A549 (cell line): ENCODE data around the gene SPATA25. TPM values are rescaled to one million over a fixed set of nuclear protein-coding genes. Genes with fewer than 3 reads are reported as not detected.
A peak's percentile ranks its signal among the peaks of the same experiment; 100 is the strongest.

Source experiments
- ATAC-seq, 2 experiments: fragments of 200-7000 bp in 1 of 2; fragments of >200 bp in 1 of 2; cut with Nextera tagmentation in 1 of 2; cut with Tn5 transposase in 1 of 2; 3 replicates each; pipeline versions ENCODE4 v1.8.0 to v1.9.1; 2018 to 2020; ENCODE audit warnings: mild to moderate bottlenecking in 1 of 2, moderate library complexity in 1 of 2
- CTCF ChIA-PET: fragments of 300-600 bp; sonication (Branson Sonifier 250); formaldehyde crosslinking; extraction: SDS; loops from one replicate; lab custom pipeline; 2021; ENCODE audit warnings: antibody characterized with exemption, inconsistent platforms; lab: Yijun Ruan, JAX
- POLR2A ChIA-PET: fragments of 350-600 bp; formaldehyde crosslinking; extraction: SDS; loops from one replicate; lab custom pipeline; 2021; ENCODE audit warnings: antibody characterized with exemption, inconsistent platforms; lab: Yijun Ruan, JAX
- DNase-seq, 2 experiments: peaks; one replicate each; pipeline versions ENCODE4 v3.0.0 to v3.0.0-alpha.2; 2011 to 2016; ENCODE audit warnings: low read depth in 1 of 2, low spot score in 1 of 2
- FAIRE-seq: peaks from 2 replicates; lab custom pipeline; 2011; peaks lifted over from hg19 to GRCh38; lab: Jason Lieb, UNC
- H3K27ac ChIP-seq, 2 experiments: fragments of >200 bp; sonication (Bioruptor Twin); formaldehyde crosslinking; 3 replicates each; pipeline ENCODE4 v1.5.1; 2016 to 2017
- H3K4me1 ChIP-seq: fragments of >200 bp; sonication (Bioruptor Twin); formaldehyde crosslinking; 3 replicates; pipeline ENCODE4 v1.6.1; 2016
- H3K4me2 ChIP-seq: fragments of >200 bp; sonication (Bioruptor Twin); formaldehyde crosslinking; 3 replicates; pipeline ENCODE4 v1.6.1; 2016
- H3K4me3 ChIP-seq: fragments of >200 bp; sonication (Bioruptor Twin); formaldehyde crosslinking; 3 replicates; pipeline ENCODE4 v1.5.1; 2016
- H3K9me3 ChIP-seq: fragments of >200 bp; sonication (Bioruptor Twin); formaldehyde crosslinking; 3 replicates; pipeline ENCODE4 v1.6.1; 2016
- CBX2 ChIP-seq: fragments of 200-600 bp; sonication (generic); IDR thresholded peaks from 2 replicates; pipeline ENCODE4 v1.6.1; 2016; ENCODE audit warnings: low read depth, mild to moderate bottlenecking, borderline replicate concordance
- CBX8 ChIP-seq: fragments of 200-600 bp; sonication (generic); IDR thresholded peaks from 2 replicates; pipeline ENCODE4 v1.6.1; 2016
- EP300 ChIP-seq, 2 experiments: fragments of >200 bp; sonication (Bioruptor Twin); formaldehyde crosslinking; IDR thresholded peaks; 2 replicates in 1 of 2; 3 replicates in 1 of 2; pipeline ENCODE4 v1.6.1; 2016 to 2017
- ESRRA ChIP-seq: fragments of 150-350 bp; IDR thresholded peaks from 2 replicates; pipeline ENCODE4 v1.6.1; 2014; ENCODE audit warnings: mild to moderate bottlenecking, low read length, borderline replicate concordance
- FOXS1 ChIP-seq: fragments of 250-450 bp; sonication (Bioruptor Pico); IDR thresholded peaks from 2 replicates; pipeline ENCODE4 v1.5.0; 2020; ENCODE audit warnings: mild to moderate bottlenecking, moderate library complexity
- GATA3 ChIP-seq: IDR thresholded peaks from 2 replicates; pipeline ENCODE4 v1.6.1; 2012; ENCODE audit warnings: borderline replicate concordance
- HES2 ChIP-seq: fragments of >200 bp; sonication (Bioruptor Twin); formaldehyde crosslinking; IDR thresholded peaks from 2 replicates; pipeline ENCODE4 v1.6.1; 2016
- HEYL ChIP-seq: fragments of 250-450 bp; sonication (Bioruptor Pico); IDR thresholded peaks from 2 replicates; pipeline ENCODE4 v1.8.0; 2021; ENCODE audit warnings: mild to moderate bottlenecking, moderate library complexity
- HOXA7 ChIP-seq: fragments of 250-450 bp; sonication (Bioruptor Pico); IDR thresholded peaks from 2 replicates; pipeline ENCODE4 v1.5.0; 2020; ENCODE audit warnings: mild to moderate bottlenecking, moderate library complexity
- HOXB13 ChIP-seq: fragments of 250-450 bp; sonication (Bioruptor Pico); IDR thresholded peaks from 2 replicates; pipeline ENCODE4 v1.5.0; 2020; ENCODE audit warnings: low read depth, mild to moderate bottlenecking, moderate library complexity
- MAFK ChIP-seq: fragments of 450-650 bp; IDR thresholded peaks from 2 replicates; pipeline ENCODE4 v1.6.1; 2014; ENCODE audit not compliant: partially characterized antibody
- MAZ ChIP-seq: fragments of 150-350 bp; IDR thresholded peaks from 2 replicates; pipeline ENCODE4 v1.6.1; 2014; ENCODE audit warnings: antibody characterized with exemption, low read depth, low read length, borderline replicate concordance
- NPAS2 ChIP-seq: fragments of 250-450 bp; sonication (Bioruptor Pico); IDR thresholded peaks from 2 replicates; pipeline ENCODE4 v1.8.0; 2022; ENCODE audit warnings: mild to moderate bottlenecking, moderate library complexity, borderline replicate concordance
- PBX3 ChIP-seq: IDR thresholded peaks from 2 replicates; pipeline ENCODE4 v1.6.1; 2012
- PHF8 ChIP-seq: fragments of 200-600 bp; sonication (generic); IDR thresholded peaks from 2 replicates; pipeline ENCODE4 v1.6.1; 2016; ENCODE audit warnings: low read depth, mild to moderate bottlenecking, antibody characterized with exemption, moderate library complexity, borderline replicate concordance
- POLR2A ChIP-seq: IDR thresholded peaks from 2 replicates; pipeline ENCODE4 v1.6.1; 2012; ENCODE audit warnings: mild to moderate bottlenecking, low read length
- RCOR1 ChIP-seq: fragments of 150-350 bp; IDR thresholded peaks from 2 replicates; pipeline ENCODE4 v1.6.1; 2014; ENCODE audit warnings: antibody characterized with exemption, low read length, low read depth
- REST ChIP-seq: fragments of 200-600 bp; sonication (generic); IDR thresholded peaks from 2 replicates; pipeline ENCODE4 v1.6.1; 2016; ENCODE audit warnings: antibody characterized with exemption, mild to moderate bottlenecking, moderate library complexity
- RFX5 ChIP-seq: fragments of 450-650 bp; IDR thresholded peaks from 2 replicates; pipeline ENCODE4 v1.7.1; 2014; ENCODE audit warnings: antibody characterized with exemption, mild to moderate bottlenecking, moderate library complexity
- TFCP2L1 ChIP-seq: fragments of 250-450 bp; sonication (Bioruptor Pico); IDR thresholded peaks from 2 replicates; pipeline ENCODE4 v1.5.0; 2021; ENCODE audit warnings: mild to moderate bottlenecking
- USF2 ChIP-seq: fragments of 450-650 bp; IDR thresholded peaks from 2 replicates; pipeline ENCODE4 v1.6.1; 2014; ENCODE audit warnings: antibody characterized with exemption
- ZFP36 ChIP-seq: fragments of 450-650 bp; IDR thresholded peaks from 2 replicates; pipeline ENCODE4 v1.6.1; 2014; ENCODE audit warnings: borderline replicate concordance; ENCODE audit not compliant: partially characterized antibody
- ZSCAN20 ChIP-seq: fragments of 250-450 bp; sonication (Bioruptor Pico); IDR thresholded peaks from 2 replicates; pipeline ENCODE4 v1.8.0; 2022; ENCODE audit warnings: mild to moderate bottlenecking, moderate library complexity
- whole genome bisulfite sequencing: methylation state at CpG from one replicate; pipeline ENCODE4 v1.1.6; 2017; ENCODE audit errors: missing lambda C conversion rate; 5-methylcytosine and 5-hydroxymethylcytosine counted together
- polyA plus RNA-seq, 4 experiments: library from polyadenylated mRNA; depleted of rRNA in 3 of 4; stranded (reverse); fragments of >200 nt; fragmentation: RNase III in 1 of 4; extraction: RNeasy Plus Mini Kit Qiagen cat#74134 plus additional on column Dnase treatment in 1 of 4; gene quantifications; 2 replicates in 3 of 4; 3 replicates in 1 of 4; pipeline ENCODE4 v1.2.3, GENCODE V29; 2011 to 2017
- TF ChIP-seq, protein P1 (sequence below): IDR thresholded peaks from 2 replicates; pipeline ENCODE4 v1.6.1; 2012
- TF ChIP-seq, protein P2 (sequence below): fragments of >200 bp; sonication (Bioruptor Twin); formaldehyde crosslinking; IDR thresholded peaks from 3 replicates; pipeline ENCODE4 v1.5.1; 2016
- TF ChIP-seq, protein P3 (sequence below): IDR thresholded peaks from 2 replicates; pipeline ENCODE4 v1.6.1; 2012; ENCODE audit warnings: low read depth, borderline replicate concordance

The SPATA25 gene
- polyA plus RNA-seq, 2 of the 4 experiments (the other 2 are of a cell fraction), result 0.31 to 0.77 TPM

- no peak for DNase-seq
- Histone ChIP-seq H3K4me3 (peak overlapping the region; percentile 63), H3K4me2 (peak overlapping the region; percentile 95), H3K27ac (peak overlapping the region; percentile 74 to 80)
- CTCF ChIA-PET, result interaction anchor here (1.2 to 1.3 kb wide), 2 partner anchors 23 to 58 kb away, joined by 3 to 4 read pairs; no protein-coding TSS in a partner anchor
- FAIRE-seq, result no peak
- ATAC-seq, result peak in 1 of 2 experiments; percentile 10; a peak in 1 of 6 replicates
- WGBS, result 63% methylated on average over 11 of the region's 13 CpGs
- TF ChIP-seq USF2 (no peak), ZFP36 (peak; percentile 63)
- TF ChIP-seq, all 56 proteins: peak for 1
- H3K4me1 ChIP-seq, result peaks cover 22% of the 10 kb centered on the region; the same call in 2 of the 3 replicates
- POLR2A ChIA-PET, result no interaction called here
- no peaks in the 10 kb centered on the region for H3K9me3 ChIP-seq
These were observed 29.6 kb downstream of the SPATA25 start for GRCh38 chr20:45857882-45858216.

- Histone ChIP-seq H3K4me3 (peak within 1 kb of the TSS; percentile 63), H3K9me3 (no peaks in the 10 kb centered on the region), H3K4me2 (peak within 1 kb of the TSS; percentile 95), H3K4me1 (peaks cover 22% of the 10 kb centered on the region; the same call in 2 of the 3 replicates), H3K27ac (peak within 1 kb of the TSS; percentile 74 to 86)
- CTCF ChIA-PET, result interaction anchor here (1.0 to 2.5 kb wide), 4 partner anchors 10 to 58 kb away, joined by 4 to 9 read pairs (median 8); no protein-coding TSS in a partner anchor
- WGBS, result 6% methylated on average over 33 of the region's 36 CpGs
- peak; percentile 100 for DNase-seq
- FAIRE-seq, result no peak
- peak; percentile 100 for ATAC-seq
- POLR2A ChIA-PET, result no interaction called here
- no peak for TF ChIP-seq EP300 (IDR thresholded peaks at IDR 0.05)
- TF ChIP-seq POLR2A, result peak; percentile 70
- TF ChIP-seq CBX8, result no peak
- no peak for TF ChIP-seq CBX2
- TF ChIP-seq REST, result no peak
- TF ChIP-seq, protein P1, sequence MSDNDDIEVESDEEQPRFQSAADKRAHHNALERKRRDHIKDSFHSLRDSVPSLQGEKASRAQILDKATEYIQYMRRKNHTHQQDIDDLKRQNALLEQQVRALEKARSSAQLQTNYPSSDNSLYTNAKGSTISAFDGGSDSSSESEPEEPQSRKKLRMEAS, result peak; percentile 50; the same call in 1 of the 2 replicates
- TF ChIP-seq, protein P2, sequence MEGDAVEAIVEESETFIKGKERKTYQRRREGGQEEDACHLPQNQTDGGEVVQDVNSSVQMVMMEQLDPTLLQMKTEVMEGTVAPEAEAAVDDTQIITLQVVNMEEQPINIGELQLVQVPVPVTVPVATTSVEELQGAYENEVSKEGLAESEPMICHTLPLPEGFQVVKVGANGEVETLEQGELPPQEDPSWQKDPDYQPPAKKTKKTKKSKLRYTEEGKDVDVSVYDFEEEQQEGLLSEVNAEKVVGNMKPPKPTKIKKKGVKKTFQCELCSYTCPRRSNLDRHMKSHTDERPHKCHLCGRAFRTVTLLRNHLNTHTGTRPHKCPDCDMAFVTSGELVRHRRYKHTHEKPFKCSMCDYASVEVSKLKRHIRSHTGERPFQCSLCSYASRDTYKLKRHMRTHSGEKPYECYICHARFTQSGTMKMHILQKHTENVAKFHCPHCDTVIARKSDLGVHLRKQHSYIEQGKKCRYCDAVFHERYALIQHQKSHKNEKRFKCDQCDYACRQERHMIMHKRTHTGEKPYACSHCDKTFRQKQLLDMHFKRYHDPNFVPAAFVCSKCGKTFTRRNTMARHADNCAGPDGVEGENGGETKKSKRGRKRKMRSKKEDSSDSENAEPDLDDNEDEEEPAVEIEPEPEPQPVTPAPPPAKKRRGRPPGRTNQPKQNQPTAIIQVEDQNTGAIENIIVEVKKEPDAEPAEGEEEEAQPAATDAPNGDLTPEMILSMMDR, result no peak
- no peak for TF ChIP-seq TFCP2L1
- no peak for TF ChIP-seq HOXA7
- TF ChIP-seq USF2, result no peak
- TF ChIP-seq PHF8, result peak; percentile 48
- TF ChIP-seq PBX3, result peak; percentile 100
- TF ChIP-seq GATA3, result no peak
- no peak for TF ChIP-seq ZFP36
- no peak for TF ChIP-seq ESRRA
- no peak for TF ChIP-seq ZSCAN20
- TF ChIP-seq HOXB13 (CRISPR knock-in tag), result no peak
- peak; percentile 15 for TF ChIP-seq MAFK
- TF ChIP-seq HEYL (CRISPR knock-in tag), result no peak
- peak; percentile 19; the same call in 1 of the 2 replicates for TF ChIP-seq RFX5
- TF ChIP-seq FOXS1 (CRISPR knock-in tag), result no peak
- TF ChIP-seq NPAS2 (CRISPR knock-in tag), result no peak
- TF ChIP-seq HES2, result no peak
- no peak for TF ChIP-seq RCOR1
- no peak for TF ChIP-seq MAZ
- TF ChIP-seq, protein P3, sequence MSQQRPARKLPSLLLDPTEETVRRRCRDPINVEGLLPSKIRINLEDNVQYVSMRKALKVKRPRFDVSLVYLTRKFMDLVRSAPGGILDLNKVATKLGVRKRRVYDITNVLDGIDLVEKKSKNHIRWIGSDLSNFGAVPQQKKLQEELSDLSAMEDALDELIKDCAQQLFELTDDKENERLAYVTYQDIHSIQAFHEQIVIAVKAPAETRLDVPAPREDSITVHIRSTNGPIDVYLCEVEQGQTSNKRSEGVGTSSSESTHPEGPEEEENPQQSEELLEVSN, result no peak
These were observed 30.1 kb downstream of the SPATA25 start, which contains the start of the genes ACOT8 and ZSWIM3 for GRCh38 chr20:45857114-45857881. Gene ACOT8 (minus strand): TSS chr20:45857392. CDS start chr20:45857315, 77 bp downstream. Gene ZSWIM3 (plus strand): TSS chr20:45857614. CDS start chr20:45857826, 212 bp downstream.
